GM18505 (cell line): Measurements from ENCODE around the gene SLC2A6.

Source experiments
- ATAC-seq: cut with Tn5 transposase; IDR thresholded peaks from one replicate; pipeline ENCODE4 v1.9.1; 2021; ENCODE audit not compliant: unreplicated experiment
- POLR2A ChIP-seq: IDR thresholded peaks from 4 replicates; pipeline ENCODE4 v1.6.1; 2011; ENCODE audit warnings: borderline replicate concordance; ENCODE audit not compliant: insufficient read depth, insufficient read length; ENCODE audit errors: extremely low read depth

The SLC2A6 gene

GRCh38 chr9:133449760-133450159 lies 29.1 kb downstream of the SLC2A6 start:
- TF ChIP-seq POLR2A, result no peak
- no peak for ATAC-seq

- no peak for TF ChIP-seq POLR2A
- ATAC-seq, result no peak
Observed at GRCh38 chr9:133448487-133448972, 30.4 kb downstream of the SLC2A6 start.

GRCh38 chr9:133445293-133445969 lies 33.5 kb downstream of the SLC2A6 start:
- no peak for ATAC-seq
- TF ChIP-seq POLR2A, result no peak

- TF ChIP-seq POLR2A, result no peak
- ATAC-seq, result no peak
Observed at GRCh38 chr9:133443982-133444381, 34.9 kb downstream of the SLC2A6 start.

- TF ChIP-seq POLR2A, result no peak
- ATAC-seq, result no peak
Observed at GRCh38 chr9:133443248-133443647, 35.7 kb downstream of the SLC2A6 start.

GRCh38 chr9:133441571-133441970 lies 37.3 kb downstream of the SLC2A6 start:
- ATAC-seq, result no peak
- no peak for TF ChIP-seq POLR2A

GRCh38 chr9:133440874-133441273 lies 38.0 kb downstream of the SLC2A6 start:
- ATAC-seq, result no peak
- no peak for TF ChIP-seq POLR2A

GRCh38 chr9:133439337-133439736 lies 39.6 kb downstream of the SLC2A6 start:
- TF ChIP-seq POLR2A, result no peak
- ATAC-seq, result no peak

- ATAC-seq, result no peak
- TF ChIP-seq POLR2A, result no peak
Observed at GRCh38 chr9:133437753-133438531, 41.0 kb downstream of the SLC2A6 start.

- no peak for ATAC-seq
- no peak for TF ChIP-seq POLR2A
Observed at GRCh38 chr9:133436681-133437080, 42.2 kb downstream of the SLC2A6 start.

- TF ChIP-seq POLR2A, result no peak
- no peak for ATAC-seq
Observed at GRCh38 chr9:133433351-133433843, 45.5 kb downstream of the SLC2A6 start.

GRCh38 chr9:133430244-133430643 lies 48.7 kb downstream of the SLC2A6 start:
- TF ChIP-seq POLR2A, result no peak
- no peak for ATAC-seq

- TF ChIP-seq POLR2A, result no peak
- ATAC-seq, result no peak
Observed at GRCh38 chr9:133429641-133430161, 49.2 kb downstream of the SLC2A6 start.
